Measurements from ENCODE around the gene C12orf60.
A peak's percentile ranks its signal among the peaks of the same experiment; 100 is the strongest.

C12orf60 gene

DNA sequence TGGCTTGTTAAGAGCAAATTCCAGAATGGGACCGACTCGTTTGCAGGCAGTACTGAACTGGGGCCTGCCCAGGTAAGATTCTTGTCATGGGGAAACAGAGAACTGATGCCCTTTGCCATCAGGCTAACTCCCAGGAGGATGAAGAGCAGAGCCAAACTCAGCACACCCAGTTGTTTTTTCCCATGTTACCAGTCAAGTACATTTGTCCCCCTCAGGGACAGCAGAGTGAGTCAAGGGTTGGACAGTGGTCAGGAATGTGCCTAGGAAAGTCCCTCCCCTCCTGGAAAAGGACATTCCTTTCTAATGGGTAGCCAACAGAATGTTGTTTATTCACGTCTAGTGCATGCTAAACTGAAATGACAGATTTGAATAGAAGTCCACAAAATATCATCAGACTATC, 38.3 kb downstream of the C12orf60 start:
- no peak overlapping the region for H3K4me3 ChIP-seq (ENCODE audit: low read depth, low read length)
- DNase-seq (ENCODE audit: low read depth, low spot score): peak; percentile 40
- in situ Hi-C loops (cut with HindIII; ENCODE audit: low sequenced_read_pairs): no loop called here
- TF ChIP-seq, protein P1, sequence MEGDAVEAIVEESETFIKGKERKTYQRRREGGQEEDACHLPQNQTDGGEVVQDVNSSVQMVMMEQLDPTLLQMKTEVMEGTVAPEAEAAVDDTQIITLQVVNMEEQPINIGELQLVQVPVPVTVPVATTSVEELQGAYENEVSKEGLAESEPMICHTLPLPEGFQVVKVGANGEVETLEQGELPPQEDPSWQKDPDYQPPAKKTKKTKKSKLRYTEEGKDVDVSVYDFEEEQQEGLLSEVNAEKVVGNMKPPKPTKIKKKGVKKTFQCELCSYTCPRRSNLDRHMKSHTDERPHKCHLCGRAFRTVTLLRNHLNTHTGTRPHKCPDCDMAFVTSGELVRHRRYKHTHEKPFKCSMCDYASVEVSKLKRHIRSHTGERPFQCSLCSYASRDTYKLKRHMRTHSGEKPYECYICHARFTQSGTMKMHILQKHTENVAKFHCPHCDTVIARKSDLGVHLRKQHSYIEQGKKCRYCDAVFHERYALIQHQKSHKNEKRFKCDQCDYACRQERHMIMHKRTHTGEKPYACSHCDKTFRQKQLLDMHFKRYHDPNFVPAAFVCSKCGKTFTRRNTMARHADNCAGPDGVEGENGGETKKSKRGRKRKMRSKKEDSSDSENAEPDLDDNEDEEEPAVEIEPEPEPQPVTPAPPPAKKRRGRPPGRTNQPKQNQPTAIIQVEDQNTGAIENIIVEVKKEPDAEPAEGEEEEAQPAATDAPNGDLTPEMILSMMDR (IDR thresholded peaks at IDR 0.05; ENCODE audit: low read depth, low read length): no peak

DNA sequence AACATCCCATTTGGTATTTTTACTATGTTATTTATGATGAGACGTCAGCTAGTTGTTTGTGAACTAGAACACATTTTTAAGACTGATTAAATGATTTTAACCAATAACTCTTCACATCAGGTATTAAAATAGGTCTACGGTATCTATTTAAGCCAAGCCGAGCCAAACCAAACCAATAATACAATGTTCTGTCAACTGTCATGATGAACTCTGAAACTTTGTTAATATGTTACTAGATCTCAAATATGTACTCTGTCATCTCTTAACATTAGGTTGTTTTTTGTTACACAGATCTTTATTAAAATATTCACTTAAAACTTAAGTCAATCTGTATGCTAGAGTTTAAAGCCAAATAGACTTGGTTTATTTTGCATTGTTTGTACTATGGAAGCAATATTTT, 38.8 kb downstream of the C12orf60 start:
- TF ChIP-seq, protein P1 (IDR thresholded peaks at IDR 0.05; ENCODE audit: low read depth, low read length): no peak
- in situ Hi-C loops (cut with HindIII; ENCODE audit: low sequenced_read_pairs): no loop called here
- H3K4me3 ChIP-seq (ENCODE audit: low read depth, low read length): no peak overlapping the region
- no peak for DNase-seq (ENCODE audit: low read depth, low spot score)

DNA sequence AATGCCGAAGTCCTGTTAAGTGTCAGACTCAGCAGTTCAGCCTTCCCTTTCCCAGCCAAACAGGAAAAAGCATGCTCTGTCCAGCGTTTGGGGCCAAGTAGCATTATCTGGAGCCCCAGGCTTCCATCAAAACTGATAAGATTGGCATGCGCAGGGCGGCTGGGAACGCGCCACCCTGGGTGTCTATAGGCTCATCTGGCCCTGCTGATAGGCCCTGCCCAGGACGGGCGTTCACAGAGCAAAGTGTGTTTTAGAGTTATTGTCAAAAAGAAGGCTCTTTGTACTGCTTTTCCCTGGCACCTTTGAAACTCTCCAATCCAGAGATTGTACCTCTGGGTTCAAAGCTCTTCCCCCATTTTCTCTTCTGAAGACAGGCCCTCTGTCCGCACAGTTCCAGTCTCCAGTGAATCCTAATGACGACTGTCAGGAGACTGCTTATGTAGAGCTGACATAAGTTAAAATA, 40.0 kb downstream of the C12orf60 start, which contains the start of gene ART4:
TSS of gene ART4 (minus strand) at position 102 of the 463 bp plus-strand sequence. CDS start 413 bp downstream, outside the sequence.
- no peak within 1 kb of the TSS for H3K4me3 ChIP-seq (ENCODE audit: low read depth, low read length)
- no peak for DNase-seq (ENCODE audit: low read depth, low spot score)
- in situ Hi-C loops (cut with HindIII; ENCODE audit: low sequenced_read_pairs): no loop called here
- TF ChIP-seq, protein P1 (IDR thresholded peaks at IDR 0.05; ENCODE audit: low read depth, low read length): no peak

DNA sequence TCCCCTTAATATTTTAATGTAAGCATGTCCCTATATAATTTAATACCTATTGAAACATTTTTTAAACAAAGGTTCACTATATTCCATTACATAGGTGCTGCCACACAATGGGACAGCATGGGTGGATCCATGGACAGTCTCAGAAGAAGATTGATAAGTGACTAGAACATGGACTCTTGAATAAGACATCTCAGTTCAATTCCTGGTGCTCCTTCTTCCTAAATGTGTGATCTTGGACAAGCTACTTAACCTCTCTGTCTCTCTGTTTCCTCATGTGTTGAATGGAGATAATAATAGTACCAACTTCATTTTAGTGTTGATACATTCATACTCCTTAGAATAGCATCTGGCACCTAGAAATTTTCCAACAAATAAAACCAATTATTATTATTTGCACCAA, 40.9 kb downstream of the C12orf60 start:
- in situ Hi-C loops (cut with HindIII; ENCODE audit: low sequenced_read_pairs): no loop called here
- TF ChIP-seq, protein P1 (IDR thresholded peaks at IDR 0.05; ENCODE audit: low read depth, low read length): no peak
- no peak overlapping the region for H3K4me3 ChIP-seq (ENCODE audit: low read depth, low read length)
- no peak for DNase-seq (ENCODE audit: low read depth, low spot score)

DNA sequence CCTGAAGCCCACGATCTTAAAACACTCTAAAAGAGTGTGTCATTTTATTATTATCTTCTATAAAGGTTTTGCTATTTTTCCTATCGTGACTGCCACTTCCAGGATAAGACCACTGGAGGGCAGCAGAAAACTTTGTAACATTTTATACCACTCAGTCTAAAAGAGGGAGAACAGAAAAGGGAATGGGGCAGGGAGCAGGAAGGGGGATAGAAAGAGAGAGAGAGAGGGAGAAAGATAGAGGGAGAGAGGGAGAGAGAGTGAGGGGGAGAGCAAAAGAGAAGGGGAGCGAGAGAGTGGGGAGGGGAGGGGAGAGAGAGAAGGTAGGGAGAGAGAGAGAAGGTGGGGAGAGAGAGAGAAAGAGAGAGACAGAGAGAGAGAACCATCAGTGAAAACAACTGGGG, 41.9 kb downstream of the C12orf60 start:
- DNase-seq (ENCODE audit: low read depth, low spot score): peak; percentile 63
- H3K4me3 ChIP-seq (ENCODE audit: low read depth, low read length): no peak overlapping the region
- in situ Hi-C loops (cut with HindIII; ENCODE audit: low sequenced_read_pairs): no loop called here
- TF ChIP-seq, protein P1 (IDR thresholded peaks at IDR 0.05; ENCODE audit: low read depth, low read length): peak; percentile 71

DNA sequence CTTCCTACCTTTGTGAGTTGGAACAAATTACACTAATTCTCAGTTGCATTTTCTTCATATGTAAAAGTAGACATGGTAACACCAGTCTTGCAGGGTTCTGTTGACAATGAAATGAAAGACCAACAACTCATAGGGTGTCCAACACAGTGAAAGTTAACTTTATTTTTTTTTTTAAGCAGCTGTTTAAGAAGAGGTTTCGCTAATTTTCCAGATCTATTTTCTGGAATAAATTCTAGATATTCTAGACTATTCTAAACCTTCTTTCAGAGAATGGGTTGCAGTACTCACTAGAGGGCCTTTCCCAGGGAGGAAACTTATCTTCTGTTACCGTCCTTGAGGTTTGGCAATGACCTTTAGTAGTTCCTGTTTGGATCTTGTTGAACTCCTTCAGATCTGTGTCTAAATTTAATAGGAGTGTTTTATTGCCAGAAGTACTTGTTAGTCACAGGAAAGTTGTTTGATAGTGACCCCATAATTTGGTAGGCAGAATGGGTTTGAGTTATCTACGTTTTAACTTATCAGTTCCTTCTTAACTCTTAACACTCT, 42.6 kb downstream of the C12orf60 start:
- in situ Hi-C loops (cut with HindIII; ENCODE audit: low sequenced_read_pairs): no loop called here
- H3K4me3 ChIP-seq (ENCODE audit: low read depth, low read length): no peak overlapping the region
- TF ChIP-seq, protein P1 (IDR thresholded peaks at IDR 0.05; ENCODE audit: low read depth, low read length): no peak
- DNase-seq (ENCODE audit: low read depth, low spot score): peak; percentile 7
